VCaP (cell line): Measurements from ENCODE around the gene DRGX.

Experiments used
- H3K27ac ChIP-seq: fragments of 450-650 bp; 2 replicates; pipeline ENCODE4 v1.5.1; 2017
- TF ChIP-seq, protein P1 (sequence below): fragments of 450-650 bp; conservative IDR thresholded peaks from 2 replicates; pipeline ENCODE4 v1.5.1; 2017; ENCODE audit warnings: mild to moderate bottlenecking, moderate library complexity

The DRGX gene

DNA sequence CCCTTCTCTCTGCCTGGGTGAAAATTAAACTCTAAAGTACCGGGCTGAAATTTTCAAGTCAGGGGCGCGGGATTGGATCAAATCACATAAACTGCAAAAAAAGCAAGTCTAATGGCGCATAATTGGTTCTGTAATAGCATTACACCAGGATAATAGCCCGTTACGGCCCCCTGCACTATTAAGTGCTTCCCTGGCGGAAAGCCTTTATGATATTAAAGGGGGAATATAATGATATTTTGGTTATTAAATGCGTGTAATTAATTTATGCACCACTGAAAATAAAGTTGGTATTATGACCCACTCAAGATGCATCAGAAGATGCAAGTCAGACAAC is 744 bp upstream of the DRGX start:
- H3K27ac ChIP-seq = no peak overlapping the region
- TF ChIP-seq, protein P1, sequence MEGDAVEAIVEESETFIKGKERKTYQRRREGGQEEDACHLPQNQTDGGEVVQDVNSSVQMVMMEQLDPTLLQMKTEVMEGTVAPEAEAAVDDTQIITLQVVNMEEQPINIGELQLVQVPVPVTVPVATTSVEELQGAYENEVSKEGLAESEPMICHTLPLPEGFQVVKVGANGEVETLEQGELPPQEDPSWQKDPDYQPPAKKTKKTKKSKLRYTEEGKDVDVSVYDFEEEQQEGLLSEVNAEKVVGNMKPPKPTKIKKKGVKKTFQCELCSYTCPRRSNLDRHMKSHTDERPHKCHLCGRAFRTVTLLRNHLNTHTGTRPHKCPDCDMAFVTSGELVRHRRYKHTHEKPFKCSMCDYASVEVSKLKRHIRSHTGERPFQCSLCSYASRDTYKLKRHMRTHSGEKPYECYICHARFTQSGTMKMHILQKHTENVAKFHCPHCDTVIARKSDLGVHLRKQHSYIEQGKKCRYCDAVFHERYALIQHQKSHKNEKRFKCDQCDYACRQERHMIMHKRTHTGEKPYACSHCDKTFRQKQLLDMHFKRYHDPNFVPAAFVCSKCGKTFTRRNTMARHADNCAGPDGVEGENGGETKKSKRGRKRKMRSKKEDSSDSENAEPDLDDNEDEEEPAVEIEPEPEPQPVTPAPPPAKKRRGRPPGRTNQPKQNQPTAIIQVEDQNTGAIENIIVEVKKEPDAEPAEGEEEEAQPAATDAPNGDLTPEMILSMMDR = no peak

DNA sequence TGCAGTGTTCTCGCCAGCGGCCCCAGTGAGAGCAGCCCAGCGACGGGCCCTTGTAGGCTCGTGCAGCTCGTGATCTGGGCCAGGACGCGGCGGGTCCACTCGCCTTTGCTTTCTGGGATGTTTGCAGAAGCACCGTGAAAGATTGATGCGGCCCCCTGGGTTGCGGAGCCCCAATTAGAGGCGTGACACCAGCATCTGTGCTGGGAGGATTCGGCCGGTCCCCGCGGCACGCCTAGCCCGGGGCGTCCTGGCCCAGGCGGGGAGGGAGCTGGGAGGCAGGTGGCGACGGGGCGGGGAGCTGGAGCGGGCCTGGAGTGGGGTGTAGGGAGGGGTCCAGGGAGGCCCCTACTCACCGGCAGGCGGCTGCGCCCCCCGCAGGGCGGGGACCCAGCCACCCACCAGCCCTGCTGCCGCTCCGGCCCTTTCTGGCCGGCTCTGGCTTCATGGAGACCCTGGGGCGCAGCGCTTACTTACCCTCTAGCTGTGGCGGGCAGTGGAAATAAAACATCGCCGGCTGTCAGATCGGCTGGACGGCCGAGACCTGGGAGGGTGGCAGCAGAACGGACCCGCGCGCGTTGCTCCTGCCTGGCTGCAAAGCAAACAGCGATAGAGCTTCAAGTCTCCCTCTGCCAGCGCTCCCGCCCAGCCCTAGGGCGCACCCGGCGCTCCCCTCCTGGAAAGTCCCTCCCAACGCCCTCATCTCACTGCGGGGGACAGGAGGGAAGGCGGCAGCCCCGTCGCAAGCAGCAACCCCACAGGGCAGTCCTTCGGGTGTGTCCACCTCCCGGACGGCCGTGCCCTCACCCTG is 752 bp downstream of the DRGX start:
- TF ChIP-seq, protein P1 = no peak
- H3K27ac ChIP-seq = no peak overlapping the region

DNA sequence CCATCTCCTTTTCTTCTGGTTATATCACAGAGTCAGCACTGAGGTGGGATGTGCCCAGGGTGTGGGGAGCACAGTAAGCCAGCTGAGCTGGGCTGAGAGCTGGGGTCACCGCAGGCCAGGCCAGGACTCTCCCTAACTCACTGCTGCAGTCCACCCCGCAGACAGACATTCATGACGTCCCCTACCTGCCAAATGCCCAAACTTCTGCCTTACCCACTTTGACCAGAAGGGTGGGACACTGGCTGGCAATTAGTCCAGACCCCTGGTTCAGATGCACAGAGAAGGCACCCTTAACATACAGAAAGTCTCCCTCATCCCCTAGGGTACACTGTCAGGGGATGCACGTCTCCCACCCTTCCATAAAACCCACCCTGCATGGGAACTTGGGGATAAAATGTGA is 2.1 kb downstream of the DRGX start:
- TF ChIP-seq, protein P1 = no peak
- H3K27ac ChIP-seq = no peak overlapping the region

DNA sequence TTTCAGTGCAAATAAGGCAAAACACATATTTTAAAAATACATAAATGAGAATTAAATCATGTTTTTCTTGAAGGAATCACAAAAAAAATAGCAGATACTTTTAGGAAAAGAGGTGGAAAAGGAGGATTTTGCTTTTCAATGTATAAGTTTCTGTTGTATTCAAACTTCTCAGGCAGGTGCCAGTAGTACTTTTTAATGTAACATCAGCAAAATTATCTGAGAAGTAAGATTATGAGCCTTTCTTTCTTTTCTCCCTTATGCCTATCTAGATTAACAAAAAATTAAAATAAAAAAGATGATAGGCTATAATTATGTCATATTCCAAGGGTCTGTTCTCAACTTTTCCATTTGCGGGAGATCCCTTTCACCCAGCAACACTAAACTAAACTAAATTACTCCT is 2.6 kb downstream of the DRGX start:
- no peak overlapping the region for H3K27ac ChIP-seq
- TF ChIP-seq, protein P1 = no peak

DNA sequence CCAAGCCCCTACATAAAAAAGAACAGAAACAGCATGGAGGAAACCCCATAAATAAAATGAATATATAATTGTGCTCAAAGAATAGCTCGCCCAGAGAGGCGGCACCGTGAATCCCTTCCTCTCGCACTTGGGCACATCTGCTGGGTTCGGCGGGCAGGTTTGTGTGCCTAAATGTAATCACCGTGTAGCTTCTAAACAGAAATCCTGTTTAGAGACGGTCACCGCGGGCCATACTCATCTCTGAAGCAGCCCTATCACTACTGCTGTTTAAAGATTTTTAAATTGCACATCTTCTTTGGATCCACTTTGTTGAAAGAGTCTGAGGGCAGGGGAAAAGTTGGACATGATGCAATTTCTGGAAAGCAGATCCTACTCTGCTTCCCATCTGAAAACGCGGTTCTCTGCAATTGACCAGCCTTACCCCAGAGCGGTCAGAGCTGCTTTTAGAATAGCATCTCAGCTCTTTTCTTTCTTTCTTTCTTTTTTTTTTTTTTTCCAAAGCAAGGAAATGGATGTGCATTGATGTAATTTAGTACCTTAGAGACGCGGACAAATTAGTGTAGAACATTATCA is 6.4 kb downstream of the DRGX start:
- no peak overlapping the region for H3K27ac ChIP-seq
- TF ChIP-seq, protein P1 = no peak

DNA sequence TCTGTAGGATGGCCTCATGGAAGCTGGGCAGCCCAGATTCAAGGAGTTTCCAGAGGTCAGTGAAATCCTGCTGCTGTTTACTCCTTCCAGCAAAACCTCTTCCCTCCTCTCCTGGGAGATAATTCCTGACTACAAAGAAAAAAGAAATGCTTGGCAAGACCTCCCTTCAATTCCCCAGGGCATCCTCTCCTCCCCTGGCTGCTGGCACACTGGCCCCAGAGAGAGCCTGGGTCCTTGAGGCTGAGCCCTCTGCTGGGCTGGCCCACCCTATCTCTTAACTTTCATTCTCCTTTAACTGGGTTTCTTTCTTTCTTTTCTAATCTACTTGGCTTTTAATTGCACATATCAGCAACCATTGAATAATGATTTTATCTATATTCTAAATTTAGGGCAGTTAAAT is 7.7 kb downstream of the DRGX start:
- H3K27ac ChIP-seq = no peak overlapping the region
- TF ChIP-seq, protein P1 = no peak

DNA sequence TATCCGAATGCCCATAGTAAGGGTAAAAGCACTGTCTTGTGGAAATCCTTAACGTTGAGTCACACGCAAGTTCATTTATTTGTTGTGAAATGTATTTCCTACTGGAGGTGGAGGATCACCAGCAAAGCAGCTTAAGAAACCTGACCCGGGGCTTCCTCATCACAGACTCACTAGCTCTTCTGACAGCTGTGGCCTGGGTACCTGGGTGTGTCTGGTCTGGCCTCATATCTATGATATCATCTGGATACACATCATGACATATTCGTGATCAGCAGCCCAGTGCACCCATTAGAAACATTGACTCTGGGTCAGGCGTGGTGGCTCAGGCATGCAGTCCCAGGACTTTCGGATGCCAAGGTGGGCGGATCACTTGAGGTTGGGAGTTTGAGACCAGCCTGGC is 8.8 kb downstream of the DRGX start:
- TF ChIP-seq, protein P1 = no peak

More for the DNA sequence above, 8.8 kb downstream of the DRGX start:
- no peak overlapping the region for H3K27ac ChIP-seq
